HUES48 (cell line): Measurements from ENCODE around the gene LRRC23.

Source experiments
- H3K27ac ChIP-seq: one replicate; pipeline ENCODE4 v1.7.0; 2013; ENCODE audit warnings: low read depth, low read length, inconsistent platforms
- H3K27me3 ChIP-seq: 2 replicates; pipeline ENCODE4 v1.6.1; 2013; ENCODE audit warnings: mild to moderate bottlenecking, low read length; ENCODE audit not compliant: control insufficient read depth, insufficient read depth
- H3K36me3 ChIP-seq: 2 replicates; pipeline ENCODE4 v1.6.1; 2013; ENCODE audit warnings: low read length; ENCODE audit not compliant: control insufficient read depth, insufficient read depth
- H3K4me1 ChIP-seq: 2 replicates; pipeline ENCODE4 v1.6.1; 2013; ENCODE audit warnings: mild to moderate bottlenecking, low read length; ENCODE audit not compliant: control insufficient read depth, insufficient read depth
- H3K4me3 ChIP-seq: 2 replicates; pipeline ENCODE4 v1.5.1; 2013; ENCODE audit warnings: mild to moderate bottlenecking, low read depth, low read length
- H3K9ac ChIP-seq: 2 replicates; pipeline ENCODE4 v1.6.1; 2013; ENCODE audit warnings: mild to moderate bottlenecking, low read depth, low read length, moderate library complexity
- H3K9me3 ChIP-seq: 2 replicates; pipeline ENCODE4 v1.6.1; 2013; ENCODE audit warnings: low read length; ENCODE audit not compliant: control insufficient read depth, insufficient read depth

Gene LRRC23

DNA sequence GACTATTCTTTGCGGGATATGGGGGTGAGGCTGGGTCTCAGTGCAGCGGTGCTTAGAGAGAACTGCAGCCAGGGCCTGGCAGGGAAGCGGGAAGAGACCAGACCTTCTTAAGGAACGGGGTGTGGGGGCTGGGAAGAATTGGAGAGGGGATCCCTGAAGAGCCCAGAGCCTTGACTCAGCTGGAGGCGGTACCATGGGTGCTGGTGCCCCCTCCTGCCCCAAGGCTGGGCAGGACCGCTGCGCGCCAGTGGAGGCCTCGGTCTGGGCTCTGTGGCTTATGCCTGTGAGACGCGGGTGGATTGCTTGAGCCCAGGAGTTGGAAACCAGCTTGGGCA is 37.7 kb downstream of the LRRC23 start:
- no peak overlapping the region for H3K9ac ChIP-seq

GRCh38 chr12:6943389-6943721 is 38.7 kb downstream of the LRRC23 start:
- peaks cover 27% of the 10 kb centered on the region for H3K36me3 ChIP-seq
- peak overlapping the region; percentile 99 for H3K27ac ChIP-seq
- no peaks in the 10 kb centered on the region for H3K9me3 ChIP-seq
- no peaks in the 10 kb centered on the region for H3K27me3 ChIP-seq
- peak overlapping the region; percentile 83 for H3K4me3 ChIP-seq
- peaks cover 28% of the 10 kb centered on the region for H3K4me1 ChIP-seq
- H3K9ac ChIP-seq, result peak overlapping the region; percentile 95

More for the DNA sequence above, 37.7 kb downstream of the LRRC23 start:
- Histone ChIP-seq H3K36me3 (peaks cover 27% of the 10 kb centered on the region), H3K4me1 (peaks cover 30% of the 10 kb centered on the region), H3K9me3 (no peaks in the 10 kb centered on the region), H3K27ac (peak overlapping the region; percentile 99), H3K27me3 (no peaks in the 10 kb centered on the region), H3K4me3 (no peak overlapping the region)

GRCh38 chr12:6943722-6944380 is 39.2 kb downstream of the LRRC23 start, which contains the start of the genes C12orf57 and RNU7-1:
TSS of gene C12orf57 (plus strand) at chr12:6944022. CDS start at chr12:6944122, 100 bp downstream.
TSS of gene RNU7-1 (plus strand) at chr12:6943816.
- H3K9me3 ChIP-seq, result no peaks in the 10 kb centered on the region
- H3K4me1 ChIP-seq, result peaks cover 25% of the 10 kb centered on the region
- H3K4me3 ChIP-seq, result peak within 1 kb of the TSS; percentile 83

GRCh38 chr12:6944381-6945186 is 40.0 kb downstream of the LRRC23 start:
- peak overlapping the region; percentile 83 for H3K4me3 ChIP-seq
- peaks cover 18% of the 10 kb centered on the region for H3K36me3 ChIP-seq
- H3K27me3 ChIP-seq, result no peaks in the 10 kb centered on the region
- peak overlapping the region; percentile 95 for H3K9ac ChIP-seq
- no peaks in the 10 kb centered on the region for H3K9me3 ChIP-seq
- peak overlapping the region; percentile 99 for H3K27ac ChIP-seq
- peaks cover 25% of the 10 kb centered on the region for H3K4me1 ChIP-seq

More at GRCh38 chr12:6943722-6944380, 39.2 kb downstream of the LRRC23 start, which contains the start of the genes C12orf57 and RNU7-1:
- Histone ChIP-seq H3K9ac (peak within 1 kb of the TSS; percentile 95), H3K27me3 (no peaks in the 10 kb centered on the region), H3K27ac (peak within 1 kb of the TSS; percentile 99), H3K36me3 (peaks cover 26% of the 10 kb centered on the region)

DNA sequence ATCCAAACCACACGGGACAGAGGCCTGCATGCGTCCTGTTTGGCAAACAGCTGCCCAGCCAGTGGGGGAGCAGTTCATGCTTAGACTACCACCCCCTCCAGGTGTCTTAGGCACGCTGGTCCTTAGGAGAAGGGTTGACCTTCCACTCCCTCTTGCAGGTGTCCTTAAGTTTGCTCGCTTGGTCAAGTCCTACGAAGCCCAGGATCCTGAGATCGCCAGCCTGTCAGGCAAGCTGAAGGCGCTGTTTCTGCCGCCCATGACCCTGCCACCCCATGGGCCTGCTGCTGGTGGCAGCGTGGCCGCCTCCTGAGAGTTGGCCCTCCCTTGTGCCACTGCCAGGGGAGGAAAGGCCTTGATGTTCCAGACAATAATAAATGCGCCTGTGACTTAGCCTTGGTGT is 41.0 kb downstream of the LRRC23 start:
- peak overlapping the region; percentile 73 for H3K4me3 ChIP-seq

DNA sequence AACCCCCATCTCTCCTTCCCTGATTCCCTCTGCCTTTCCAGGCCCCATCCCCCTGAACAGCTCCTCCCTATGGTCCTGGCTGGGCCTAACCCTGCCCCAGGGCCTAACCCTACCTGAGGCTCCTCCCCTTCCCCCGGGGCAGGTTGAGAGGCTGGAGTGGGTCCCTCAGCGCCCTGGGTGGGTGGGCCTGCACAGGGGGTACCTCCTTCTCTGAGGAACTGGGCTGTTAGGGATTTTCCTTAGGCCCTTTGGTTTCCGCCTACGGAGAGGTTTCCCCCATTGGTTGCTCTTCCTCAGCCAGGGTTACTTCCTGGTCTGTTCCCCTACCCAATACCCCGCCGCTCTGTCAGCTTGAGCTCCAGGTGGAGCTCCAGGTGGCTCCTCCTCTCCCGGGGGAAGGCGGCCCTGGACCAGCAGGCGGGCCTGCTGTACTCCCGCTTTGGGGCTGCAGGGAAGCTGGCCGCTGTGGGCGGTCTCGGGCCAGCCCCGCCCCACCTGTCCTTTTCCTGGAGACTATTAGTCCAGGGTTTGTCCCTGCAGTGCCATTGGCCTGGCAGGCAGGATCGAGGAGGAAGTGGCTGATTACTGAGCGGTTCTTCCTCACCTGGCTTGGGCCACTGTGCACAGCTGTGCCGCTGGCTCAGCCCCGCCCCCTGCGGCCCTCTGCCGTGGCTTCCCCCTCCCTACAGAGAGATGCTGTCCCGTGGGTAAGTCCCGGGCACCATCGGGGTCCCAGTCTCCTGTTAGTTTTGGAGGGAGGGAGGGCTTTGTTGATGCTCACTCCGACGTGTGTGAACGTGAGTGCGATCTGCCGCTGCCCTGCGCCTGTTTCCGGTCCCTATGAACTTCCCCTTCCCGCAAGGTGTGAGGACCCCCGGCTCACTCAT is 41.7 kb downstream of the LRRC23 start:
- peaks cover 25% of the 10 kb centered on the region for H3K4me1 ChIP-seq
- H3K27me3 ChIP-seq, result no peaks in the 10 kb centered on the region
- H3K27ac ChIP-seq, result peak overlapping the region; percentile 99
- no peaks in the 10 kb centered on the region for H3K9me3 ChIP-seq
- peak overlapping the region; percentile 43; the same call in 1 of the 2 replicates for H3K9ac ChIP-seq
- H3K4me3 ChIP-seq, result peak overlapping the region; percentile 73
- peaks cover 6% of the 10 kb centered on the region for H3K36me3 ChIP-seq

More for the DNA sequence above, 41.0 kb downstream of the LRRC23 start:
- no peak overlapping the region for H3K9ac ChIP-seq
- H3K36me3 ChIP-seq, result peaks cover 12% of the 10 kb centered on the region
- H3K9me3 ChIP-seq, result no peaks in the 10 kb centered on the region
- H3K27ac ChIP-seq, result peak overlapping the region; percentile 99
- H3K27me3 ChIP-seq, result no peaks in the 10 kb centered on the region
- peaks cover 25% of the 10 kb centered on the region for H3K4me1 ChIP-seq

DNA sequence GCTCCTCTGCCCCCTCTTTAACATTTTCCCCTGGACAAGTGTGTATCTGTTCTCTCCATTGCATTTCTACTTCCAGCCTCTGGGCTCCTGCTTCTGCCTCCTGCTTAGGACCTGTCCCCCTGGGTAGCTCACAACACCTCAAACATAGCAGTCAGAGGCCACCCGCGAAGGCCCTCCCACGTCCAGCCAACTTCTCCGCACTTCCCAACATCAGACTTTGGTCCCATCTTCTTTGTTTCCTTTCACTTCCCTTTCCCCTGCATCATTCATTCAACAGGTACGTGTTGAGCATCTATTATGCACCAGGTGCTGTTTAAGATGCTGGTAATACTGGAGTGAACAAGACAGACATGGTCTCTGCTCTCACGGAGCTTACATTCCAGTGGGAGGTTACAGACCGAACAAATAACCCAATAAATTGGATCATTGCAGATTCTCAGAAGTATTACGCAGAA is 42.3 kb downstream of the LRRC23 start:
- Histone ChIP-seq H3K4me1 (peaks cover 25% of the 10 kb centered on the region), H3K27me3 (no peaks in the 10 kb centered on the region), H3K36me3 (no peaks in the 10 kb centered on the region), H3K9ac (peak overlapping the region; percentile 43; the same call in 1 of the 2 replicates), H3K4me3 (peak overlapping the region; percentile 73), H3K9me3 (no peaks in the 10 kb centered on the region), H3K27ac (peak overlapping the region; percentile 99)

- Histone ChIP-seq H3K9me3 (no peaks in the 10 kb centered on the region), H3K27ac (no peak overlapping the region), H3K4me1 (peaks cover 24% of the 10 kb centered on the region), H3K36me3 (no peaks in the 10 kb centered on the region), H3K27me3 (no peaks in the 10 kb centered on the region), H3K9ac (no peak overlapping the region), H3K4me3 (no peak overlapping the region)
Measured at GRCh38 chr12:6947615-6948014, 43.0 kb downstream of the LRRC23 start.

DNA sequence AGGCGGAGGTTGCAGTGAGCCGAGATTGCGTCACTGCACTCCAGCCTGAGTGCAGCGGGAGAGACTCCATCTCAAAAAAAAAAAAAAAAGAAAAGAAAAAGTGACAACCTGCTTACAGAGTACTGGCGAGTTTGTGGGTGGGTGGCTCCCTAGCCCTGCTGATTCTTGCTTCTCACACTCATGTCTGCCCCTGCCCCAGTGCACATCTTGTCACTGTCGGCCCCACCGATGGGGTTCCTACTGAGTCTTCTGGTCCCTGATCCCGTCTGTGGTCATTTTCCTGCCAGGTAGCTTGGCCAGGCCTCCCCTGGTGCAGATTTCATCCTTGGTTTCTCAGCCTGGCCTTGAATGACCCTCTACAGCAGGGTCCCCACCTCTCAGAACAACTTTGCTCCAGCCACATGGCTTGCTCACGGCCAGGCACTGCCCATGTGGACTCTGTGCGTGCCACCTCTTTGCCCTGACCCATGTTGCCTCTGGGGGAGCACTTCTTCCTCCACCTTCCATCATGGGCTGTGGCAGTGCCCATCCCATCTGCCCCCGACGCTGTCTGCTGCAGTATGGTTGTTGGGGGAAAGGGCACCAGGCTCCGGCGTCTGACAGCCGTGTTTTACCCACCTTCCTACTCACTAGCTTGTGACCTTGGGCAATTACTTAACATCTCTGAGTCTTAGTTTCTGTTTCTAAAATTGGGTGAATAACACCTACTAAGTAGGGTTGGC is 44.4 kb downstream of the LRRC23 start:
- Histone ChIP-seq H3K9me3 (no peaks in the 10 kb centered on the region), H3K4me3 (no peak overlapping the region), H3K36me3 (no peaks in the 10 kb centered on the region), H3K27me3 (no peaks in the 10 kb centered on the region), H3K27ac (no peak overlapping the region), H3K4me1 (peaks cover 18% of the 10 kb centered on the region), H3K9ac (no peak overlapping the region)

- no peaks in the 10 kb centered on the region for H3K36me3 ChIP-seq
Measured at GRCh38 chr12:6950401-6950801, 45.8 kb downstream of the LRRC23 start.

More at GRCh38 chr12:6950401-6950801, 45.8 kb downstream of the LRRC23 start:
- Histone ChIP-seq H3K27ac (no peak overlapping the region), H3K4me1 (peaks cover 11% of the 10 kb centered on the region), H3K9ac (no peak overlapping the region; the same call in 1 of the 2 replicates), H3K9me3 (no peaks in the 10 kb centered on the region), H3K27me3 (no peaks in the 10 kb centered on the region), H3K4me3 (no peak overlapping the region)
